ENCODE measurements around the gene RAB11FIP4.
A peak's percentile ranks its signal among the peaks of the same experiment; 100 is the strongest.

The RAB11FIP4 gene

DNA sequence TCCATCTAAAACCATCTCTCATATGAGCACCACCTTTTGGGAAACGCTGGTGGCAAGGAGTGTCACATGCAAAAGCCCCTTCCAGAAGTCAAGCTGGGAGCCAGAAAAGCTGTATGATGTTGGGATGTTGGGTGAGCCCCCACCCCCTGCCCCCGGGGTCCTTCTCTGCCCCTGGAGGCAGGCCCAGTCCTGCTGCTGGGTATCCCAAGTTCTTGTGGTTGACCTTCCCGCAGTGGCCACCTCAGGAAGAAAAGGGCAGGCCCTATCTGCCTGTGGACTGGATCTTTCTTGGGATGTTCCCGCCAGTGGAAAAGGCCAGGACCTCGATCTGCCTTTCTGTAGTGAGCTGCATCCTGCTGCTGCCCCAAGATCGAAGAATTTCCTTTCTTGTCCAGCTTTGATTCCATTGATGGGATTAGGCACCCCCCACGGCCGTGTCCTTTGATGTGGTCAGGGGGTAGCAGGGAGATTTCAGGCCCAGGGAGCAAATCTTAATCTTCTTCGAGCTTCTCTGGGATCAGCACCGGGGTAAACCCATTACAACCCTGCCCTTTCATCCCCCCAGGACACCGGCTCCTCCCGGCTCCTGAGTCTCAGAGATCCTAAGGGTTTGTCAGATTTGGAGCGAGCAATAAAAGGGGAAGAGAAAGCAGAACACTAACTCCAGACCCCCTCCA is 165.6 kb downstream of the RAB11FIP4 start:
- no peak for DNase-seq

DNA sequence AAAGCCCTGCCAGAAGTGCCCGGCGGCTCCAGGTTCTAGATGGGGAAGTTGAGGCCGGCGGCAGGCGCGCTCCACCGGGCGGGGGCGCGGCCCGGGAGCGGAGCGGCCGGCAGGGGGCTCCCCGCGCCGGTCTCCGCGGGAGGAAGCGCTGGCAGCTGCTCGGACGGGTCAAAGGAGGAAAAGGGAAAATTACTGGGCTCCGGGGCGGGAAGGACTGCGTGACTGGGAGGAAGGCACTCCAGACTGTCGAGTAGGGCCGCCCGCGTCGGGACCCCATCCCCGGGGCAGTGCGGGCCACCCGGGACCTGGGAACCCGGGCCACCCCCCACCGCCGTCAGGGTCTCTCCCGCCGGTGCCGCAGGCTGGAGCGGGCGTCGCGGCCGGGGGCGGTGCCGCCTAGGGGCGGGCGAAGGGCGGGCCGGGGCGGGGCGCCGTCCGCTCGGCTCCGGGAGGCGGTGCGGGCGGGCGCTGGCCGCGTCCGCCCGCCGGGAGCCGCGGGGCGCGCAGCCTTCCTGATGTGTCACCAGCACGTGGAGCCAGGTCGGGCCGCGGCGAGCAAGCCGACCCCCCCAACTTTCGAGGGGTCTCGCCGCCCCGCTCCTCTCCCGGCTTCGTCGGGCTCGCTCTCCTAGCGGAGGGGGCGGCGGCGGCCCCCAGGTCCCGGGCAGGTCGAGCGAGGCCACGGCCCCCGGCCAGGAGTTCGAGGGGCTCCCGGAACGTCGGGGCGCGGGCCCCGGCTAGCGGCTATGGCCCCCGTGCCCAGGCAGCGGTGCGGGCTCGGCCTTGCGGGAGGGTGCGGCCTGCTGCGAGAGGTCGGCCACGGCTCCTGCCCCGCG is 167.5 kb downstream of the RAB11FIP4 start:
- DNase-seq: peak; percentile 44

DNA sequence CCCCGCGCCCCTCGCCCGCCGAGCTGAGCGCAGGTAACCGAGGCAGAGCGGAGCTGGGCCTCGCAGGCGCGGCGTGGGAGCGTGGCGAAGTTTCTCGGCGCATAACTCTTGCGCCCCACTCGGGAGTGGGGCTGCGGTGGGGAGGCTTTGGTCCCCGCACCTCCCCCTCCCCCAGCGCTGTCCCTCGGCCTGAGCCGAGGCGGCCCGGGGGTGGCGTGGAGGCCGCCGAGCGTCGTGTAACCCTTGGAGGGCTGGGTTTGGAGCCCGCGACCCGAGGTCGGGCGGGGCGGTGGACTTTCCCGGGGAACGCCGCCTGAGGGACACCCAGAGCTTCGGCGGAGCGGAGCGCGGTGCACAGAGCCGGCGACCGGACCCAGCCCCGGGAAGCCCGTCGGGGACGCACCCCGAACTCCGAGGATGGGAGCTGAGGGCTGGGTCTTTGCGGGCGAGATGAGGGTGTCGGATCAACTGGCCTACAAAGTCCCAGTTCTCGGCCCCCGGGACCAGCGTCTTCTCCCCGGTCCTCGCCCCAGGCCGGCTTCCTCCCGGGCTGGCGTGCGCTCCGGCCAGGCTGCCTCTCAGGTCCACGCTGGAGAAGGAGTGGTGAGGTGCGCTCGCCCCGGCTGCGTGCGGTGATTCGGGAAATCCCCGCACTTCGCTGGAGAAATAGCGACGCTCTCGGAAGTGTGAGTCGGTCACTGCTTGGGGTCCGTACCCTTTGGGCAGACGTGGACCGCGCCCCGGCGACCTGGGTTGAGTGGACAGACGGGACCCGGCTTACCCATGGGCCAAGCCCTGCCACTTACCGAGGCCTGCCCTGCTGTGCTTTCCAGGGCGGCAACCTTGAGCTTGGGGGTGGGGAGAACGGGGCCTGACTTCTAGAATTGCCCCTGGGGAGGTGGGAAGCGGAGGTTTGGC is 168.4 kb downstream of the RAB11FIP4 start:
- no peak for DNase-seq

DNA sequence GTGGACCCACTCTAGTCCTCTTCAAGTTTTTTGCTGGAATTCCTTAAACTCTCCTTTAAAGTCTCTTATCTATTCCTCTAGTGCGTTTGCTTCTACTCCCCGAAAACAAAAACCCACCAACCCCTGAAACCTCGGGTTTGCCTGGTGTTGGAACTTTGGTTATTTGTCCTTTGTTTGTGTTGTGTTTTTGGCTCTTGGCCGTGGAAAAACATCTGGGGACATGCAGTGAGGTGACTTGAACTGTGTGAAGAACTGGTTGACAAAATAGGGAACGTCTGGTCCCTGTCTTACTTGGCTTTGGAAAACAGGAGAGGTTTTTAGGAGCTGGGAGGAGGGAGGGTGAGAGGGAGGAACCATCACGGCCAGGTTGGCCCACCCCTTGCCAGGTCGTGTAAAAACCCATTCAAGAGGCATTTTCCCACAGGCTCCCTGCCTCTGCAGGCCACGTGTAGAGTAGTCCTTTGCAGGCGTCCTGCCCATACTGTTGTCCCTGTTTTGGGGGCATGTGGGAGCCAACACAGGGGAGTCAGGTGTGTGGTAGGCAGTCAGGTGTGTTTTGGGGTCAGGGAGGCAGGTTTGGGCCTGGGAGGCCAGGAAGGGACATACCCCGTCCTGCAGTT is 169.3 kb downstream of the RAB11FIP4 start:
- DNase-seq: no peak

DNA sequence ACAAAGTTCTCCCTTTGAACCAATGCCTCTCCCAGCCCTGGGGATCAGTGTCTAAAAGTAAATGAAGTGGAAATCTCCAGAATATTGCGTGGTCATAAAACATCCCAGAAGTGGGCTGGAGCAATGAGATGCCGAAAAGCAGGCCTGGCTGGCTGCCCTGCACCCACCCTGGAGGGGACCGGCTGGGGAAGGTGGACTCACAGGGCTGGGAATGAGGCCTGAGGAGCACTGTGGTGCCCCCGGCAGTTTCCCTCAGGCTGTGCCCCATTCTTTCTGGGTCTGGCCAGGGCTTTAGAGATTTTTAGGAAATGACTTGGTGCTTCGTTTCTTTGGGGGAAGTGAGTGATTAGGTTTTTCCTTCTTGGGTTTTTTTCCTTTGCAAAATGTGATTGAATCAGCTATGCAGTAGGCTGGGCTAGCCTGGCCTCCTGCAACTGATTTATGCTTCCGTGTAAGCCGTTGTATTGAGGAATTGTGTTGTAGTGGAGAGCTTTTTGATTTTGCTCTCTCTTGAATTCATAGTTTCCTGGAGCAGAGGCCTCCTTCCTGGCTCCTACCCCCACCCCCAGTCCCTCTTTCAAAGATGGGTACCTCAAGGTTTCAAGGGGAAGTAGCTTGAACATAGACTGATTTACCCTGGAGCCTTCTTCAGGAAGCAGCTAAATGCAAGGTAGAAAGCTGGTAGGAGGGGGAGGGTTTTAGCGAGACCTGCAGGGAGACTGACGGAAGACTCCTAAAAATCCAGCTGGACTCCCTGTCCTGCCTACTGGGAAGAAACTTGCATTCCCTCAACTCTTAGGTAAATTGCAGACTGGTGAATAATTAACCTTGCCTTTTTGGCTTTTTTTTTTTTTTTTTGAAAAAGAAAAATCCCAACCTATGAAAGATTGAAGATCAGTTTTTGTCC is 170.2 kb downstream of the RAB11FIP4 start:
- DNase-seq: no peak

DNA sequence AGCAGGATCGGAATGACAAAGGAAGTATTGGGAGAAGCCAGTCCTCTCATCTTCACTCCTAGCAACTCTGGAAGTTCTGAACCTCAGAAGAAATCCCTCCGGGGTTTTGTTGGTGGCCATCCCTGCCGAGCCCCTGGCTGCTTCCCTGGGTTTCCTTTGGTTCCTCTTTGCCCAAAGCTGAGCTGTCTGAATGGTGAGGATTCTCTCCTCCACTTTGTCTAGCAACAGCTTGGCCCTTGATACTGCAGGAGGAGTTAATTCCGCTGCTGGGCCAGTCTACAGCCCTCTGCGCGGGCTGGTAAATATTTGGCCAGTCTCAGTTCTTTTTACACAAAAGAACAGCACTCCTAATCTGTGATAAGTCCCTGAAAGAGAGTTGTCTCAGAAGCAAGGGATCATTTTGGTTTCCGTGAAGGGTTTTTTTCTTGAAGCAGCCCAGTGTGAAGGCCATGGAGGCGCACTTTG is 170.9 kb downstream of the RAB11FIP4 start:
- no peak for DNase-seq

DNA sequence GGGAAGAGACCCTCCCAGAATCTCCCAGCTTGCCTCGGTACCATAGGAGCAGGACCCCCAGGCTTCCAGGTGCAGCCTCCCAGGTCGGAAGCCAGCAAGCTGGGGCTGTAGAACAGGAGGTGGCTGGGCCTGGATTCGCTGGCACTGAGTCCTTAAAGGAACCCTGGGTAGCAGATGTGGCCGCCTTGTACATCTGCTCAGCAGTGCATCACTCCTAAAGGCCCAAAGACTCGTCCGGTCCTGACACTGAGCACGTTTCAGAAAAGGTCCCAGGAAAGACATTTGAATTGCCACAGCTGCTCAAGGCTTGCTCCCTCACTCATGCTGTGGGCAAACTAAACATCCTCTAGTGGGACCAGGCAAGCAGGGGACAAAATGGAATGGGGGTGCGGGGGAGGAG is 172.8 kb downstream of the RAB11FIP4 start:
- no peak for DNase-seq

DNA sequence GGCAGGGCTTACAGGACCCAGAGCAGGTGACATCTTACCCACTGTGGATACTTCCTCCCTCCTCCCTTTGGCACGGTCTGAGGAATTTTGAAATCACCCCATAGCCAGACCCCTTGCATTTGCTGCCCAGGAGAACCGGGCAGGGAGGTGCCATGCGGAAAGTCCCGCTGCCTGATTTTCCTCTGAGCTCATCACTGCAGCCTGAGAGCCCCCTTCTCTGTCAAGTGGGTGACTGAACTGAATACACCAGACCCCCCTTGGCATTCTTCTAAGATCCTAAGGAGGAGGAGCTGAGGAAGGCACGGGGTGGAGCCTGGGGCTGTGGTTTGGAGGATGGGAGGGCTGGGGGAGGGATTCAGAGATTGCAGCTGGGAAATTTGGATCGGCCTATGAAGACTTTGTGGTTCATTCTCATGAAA is 173.4 kb downstream of the RAB11FIP4 start:
- no peak for DNase-seq

DNA sequence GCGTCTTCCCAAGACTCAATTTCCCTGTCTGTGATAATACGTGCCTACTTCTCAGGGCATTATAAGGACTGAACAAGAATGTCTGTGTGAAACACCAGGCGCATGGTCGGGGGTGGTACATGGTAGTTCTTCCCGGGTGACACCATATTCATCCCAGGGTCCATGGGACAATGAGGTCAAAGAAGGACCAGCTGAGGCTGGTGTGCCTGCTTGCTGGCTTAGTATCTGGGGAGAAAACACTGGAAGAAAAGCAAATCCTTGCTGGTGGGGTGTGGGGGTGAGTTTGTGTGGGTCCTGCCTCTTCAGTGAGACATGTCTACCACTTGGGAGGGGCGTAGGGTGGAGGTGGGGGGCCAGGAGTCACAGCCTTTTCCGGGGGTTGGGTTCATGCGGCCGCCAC is 174.2 kb downstream of the RAB11FIP4 start:
- DNase-seq: no peak

DNA sequence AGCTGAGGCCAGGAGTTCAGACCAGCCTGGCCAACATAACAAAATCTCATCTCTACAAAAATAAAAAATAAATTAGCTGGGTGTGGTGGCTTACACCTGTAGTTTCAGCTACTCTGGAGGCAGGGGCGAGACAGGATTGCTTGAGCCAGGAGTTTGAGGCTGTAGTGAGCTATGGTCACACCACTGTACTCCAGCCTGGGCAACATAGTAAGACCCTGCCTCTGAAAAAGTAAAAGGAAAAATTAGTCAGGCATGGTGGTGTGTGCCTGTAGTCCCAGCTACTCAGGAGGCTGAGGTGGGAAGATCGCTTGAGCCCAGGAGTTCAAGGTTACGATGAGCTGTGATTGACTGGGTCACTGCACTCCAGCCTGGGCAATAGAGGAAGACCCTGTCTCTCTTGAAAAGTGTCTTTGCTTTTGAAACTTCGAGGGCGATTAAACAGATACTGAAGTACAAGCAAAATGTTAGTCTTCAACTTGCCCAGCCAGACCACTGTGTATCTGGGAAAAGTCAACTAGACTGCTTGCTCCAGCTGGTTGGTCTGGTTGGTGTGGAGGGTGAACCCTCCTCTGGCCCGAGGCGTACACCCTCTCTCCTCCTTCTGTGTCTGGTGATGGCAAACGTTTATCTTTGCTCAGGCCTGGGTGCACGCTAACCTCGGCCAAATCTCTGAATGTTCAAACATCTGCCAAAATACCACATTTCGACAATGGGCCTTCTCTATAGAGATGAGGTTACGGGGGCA is 174.9 kb downstream of the RAB11FIP4 start:
- no peak for DNase-seq

DNA sequence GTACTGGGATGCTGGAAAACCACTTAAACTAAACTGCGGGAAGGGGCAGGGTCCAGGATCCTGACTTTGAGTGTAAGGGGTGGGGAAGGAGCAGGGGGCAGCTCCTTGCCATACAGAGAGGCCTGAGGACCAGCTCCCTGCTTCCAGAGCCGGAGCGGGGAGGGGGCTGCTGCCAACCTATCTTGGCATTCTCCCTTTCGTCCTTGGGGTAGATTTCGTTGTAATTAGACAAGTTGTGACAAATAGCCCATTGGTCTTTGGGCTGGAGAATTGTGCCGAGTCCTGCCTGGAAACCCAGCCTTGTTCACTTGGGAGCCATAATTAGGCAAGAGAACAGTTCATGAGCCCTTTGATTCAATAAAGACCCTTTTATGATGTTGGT is 175.5 kb downstream of the RAB11FIP4 start:
- DNase-seq: no peak

DNA sequence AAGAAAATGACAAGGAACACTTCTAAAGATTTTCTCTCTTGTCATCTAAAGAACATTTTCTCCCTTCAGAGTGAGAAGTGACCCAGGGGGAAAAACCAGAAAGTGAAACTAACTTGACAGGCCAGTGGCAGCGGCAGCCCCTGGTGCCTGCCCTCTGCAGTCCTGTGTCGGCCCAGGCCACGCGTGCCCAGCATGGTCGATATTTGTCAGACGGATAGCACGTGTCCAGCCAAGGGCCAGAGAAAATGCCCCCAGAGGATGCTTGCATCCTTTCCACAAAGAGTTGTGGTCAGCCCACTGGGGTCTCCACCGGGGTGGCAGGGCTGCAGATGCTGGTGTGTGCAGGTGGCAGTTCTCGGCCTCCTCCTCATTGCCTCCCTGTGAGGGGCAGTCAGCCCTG is 176.6 kb downstream of the RAB11FIP4 start:
- no peak for DNase-seq

DNA sequence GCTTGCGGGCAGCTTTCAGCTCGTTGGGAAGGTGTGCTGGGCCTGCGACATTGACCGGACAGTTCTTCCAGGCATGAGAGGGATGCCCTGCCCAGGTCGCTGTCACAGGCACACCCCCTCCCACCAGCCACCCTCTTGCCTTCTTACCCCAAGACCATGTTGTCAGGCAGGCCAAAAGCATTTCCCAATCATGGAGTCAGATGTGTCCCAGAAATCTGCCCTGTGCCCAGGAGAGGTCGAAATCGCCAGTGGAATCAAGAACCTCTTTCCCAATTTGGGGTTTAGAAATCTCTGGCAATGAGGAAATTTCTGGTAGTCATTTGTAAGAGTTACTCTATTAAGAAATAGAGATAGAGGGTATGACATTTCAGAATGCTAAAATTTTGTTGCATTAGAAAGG is 177.1 kb downstream of the RAB11FIP4 start:
- DNase-seq: no peak

DNA sequence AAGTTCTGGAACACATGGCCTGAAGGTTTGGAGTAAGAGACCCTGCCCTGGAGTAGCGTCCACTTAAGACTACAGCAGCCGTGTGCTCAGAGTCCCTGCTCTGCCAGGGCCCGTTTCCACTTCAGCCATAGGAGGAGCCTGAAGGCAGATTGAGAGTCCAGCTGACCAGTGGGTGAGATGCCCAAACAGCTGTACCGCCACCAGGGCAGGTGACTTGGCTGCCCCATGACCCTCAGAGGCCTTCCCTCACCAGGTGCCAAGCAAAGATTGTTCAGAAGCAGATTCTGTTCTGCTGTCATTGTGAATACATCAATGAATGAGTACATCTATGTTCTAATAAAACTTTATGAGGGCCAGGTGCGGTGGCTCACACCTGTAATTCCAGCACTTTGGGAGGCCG is 178.8 kb downstream of the RAB11FIP4 start:
- no peak for DNase-seq

DNA sequence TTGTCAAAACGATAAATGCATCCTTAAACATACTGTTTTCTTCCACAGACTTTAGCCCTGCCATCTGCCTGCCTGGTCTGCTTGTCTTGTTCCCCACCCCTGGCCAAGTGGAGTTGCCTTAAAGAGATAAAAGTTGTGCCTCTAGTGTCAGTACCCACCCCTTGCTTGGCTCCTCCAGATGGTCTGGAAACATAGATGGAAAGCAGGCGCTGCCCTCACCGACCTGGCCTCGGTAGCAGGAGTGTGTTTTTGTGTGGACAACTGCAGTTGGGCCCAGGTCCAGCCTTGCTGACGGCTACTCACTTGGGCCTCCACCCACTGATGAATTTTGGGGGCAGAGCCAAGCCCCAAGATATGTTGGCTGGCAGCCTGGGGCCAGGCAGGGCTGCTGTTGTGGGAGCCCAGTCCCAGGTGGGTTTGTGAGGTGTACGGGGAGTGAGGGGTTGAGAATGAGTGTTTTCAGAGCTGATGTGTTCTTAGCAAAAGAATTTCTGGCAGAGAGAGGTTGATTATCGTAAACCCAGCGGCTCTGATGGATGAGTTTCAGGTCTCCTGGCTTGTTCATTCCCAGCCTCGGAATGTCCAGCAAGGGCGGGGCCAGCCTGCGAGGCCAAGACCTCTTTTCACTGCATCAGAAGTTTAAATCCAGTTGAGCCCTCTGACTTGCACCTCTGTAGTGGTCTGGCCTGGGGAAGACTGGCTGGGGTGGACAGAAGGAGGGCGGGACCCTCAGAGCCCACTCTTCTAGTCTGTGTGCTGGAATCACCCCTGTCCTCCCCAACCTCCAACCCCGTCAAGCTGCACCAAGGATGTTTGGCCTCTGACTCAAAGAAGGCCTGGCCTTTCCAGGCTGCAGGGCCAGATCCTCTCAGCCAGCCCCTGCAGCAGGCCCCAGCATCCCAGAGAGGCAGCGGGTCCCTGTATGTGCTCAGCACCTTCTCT is 179.7 kb downstream of the RAB11FIP4 start:
- no peak for DNase-seq

DNA sequence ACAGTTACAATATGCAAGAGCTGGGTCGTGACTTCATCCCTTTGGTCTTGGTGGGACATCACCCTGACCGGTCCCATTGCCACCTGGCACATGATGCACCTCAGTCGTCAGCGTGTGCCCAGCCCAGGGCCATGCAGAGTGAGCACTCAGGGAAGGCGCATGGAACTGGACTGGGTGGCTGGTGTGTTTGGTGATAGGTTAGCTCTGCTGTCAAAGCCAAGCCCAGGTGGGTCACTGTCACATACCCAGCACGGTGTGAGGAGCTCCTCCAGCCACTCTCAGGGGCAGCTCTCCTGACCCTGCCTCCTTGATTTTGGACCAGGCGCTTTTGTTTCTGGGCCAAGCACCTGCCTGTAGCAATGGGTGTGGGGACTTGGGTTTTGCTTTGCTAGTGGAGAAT is 180.9 kb downstream of the RAB11FIP4 start:
- DNase-seq: no peak

DNA sequence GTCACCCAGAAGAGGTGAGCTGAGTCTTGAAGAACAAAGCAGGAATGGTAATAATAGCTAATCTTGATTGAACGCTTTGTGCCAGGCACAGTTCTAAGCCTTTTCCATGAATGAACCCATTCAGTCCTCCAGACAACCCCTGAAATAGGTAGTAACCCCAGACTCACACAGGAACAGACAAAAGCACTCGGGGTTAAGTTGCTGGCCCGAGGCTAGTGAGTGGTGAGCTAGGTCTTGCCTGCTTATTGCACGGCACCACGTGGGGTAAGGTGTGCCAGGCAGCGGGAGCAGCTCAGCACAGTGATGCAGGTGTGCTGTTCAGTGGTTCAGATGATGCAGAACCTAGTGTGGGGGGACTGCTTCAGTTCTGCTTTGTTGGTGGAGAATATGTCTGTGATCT is 181.6 kb downstream of the RAB11FIP4 start:
- no peak for DNase-seq

DNA sequence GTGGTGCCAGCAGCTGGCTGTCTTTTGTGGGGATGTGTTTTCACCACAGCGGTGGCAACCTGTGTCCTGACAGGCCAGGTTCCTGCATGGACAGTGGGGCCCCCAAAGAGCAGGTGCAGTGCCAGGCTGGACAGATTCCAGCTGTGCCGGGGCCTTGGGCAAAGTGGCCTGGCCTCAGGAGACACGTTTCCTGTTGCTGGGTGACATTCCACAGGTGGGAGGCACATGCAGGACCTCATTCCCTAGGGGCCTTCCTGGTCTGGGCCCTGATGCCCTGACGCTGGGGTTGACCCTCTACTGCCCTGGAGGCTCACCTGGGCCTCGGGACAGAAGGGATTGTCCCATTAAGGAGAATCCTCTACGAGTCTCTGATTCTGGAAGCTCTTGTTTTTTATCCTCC is 182.4 kb downstream of the RAB11FIP4 start:
- no peak for DNase-seq

DNA sequence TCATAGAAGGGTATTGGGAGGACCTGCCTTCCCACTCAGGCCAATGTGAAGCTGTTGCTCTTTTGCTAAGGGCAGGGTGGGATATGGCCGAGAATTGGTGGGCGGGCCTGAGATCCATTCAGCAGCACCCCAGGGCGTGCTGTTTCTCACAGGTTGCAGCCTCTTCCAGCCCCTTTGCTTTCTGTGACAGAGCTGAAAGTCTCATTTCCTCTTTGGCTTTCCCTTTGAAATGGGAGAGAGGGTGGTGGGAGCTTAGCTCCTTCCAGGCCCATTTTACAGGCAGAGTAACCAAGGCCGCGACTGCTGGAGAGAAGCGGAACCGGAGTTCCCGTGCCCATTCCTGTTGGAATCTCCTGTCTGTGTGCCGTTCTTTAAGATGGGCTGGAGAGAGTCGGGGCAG is 183.0 kb downstream of the RAB11FIP4 start:
- DNase-seq: no peak

DNA sequence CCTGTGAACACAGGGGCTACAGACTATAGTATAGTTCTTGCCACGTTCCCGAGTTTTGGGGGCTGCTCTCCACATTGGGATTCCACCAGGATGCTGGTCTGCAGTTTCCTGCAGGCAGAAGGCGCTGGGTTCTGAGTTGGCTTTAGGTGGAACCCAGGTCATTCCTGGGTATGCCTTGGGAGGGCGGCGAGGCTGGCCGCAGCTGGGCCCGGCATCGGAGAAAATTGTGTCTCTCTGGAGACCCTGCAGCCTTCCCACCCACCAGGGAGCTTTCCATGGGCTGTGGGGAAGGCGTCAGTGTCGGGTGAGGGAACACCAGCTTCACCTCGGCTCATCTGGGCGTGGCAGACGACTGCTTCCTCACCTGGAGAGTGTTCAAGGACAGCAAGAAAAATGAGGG is 183.6 kb downstream of the RAB11FIP4 start:
- DNase-seq: no peak

Data from activated effector memory CD4-positive, alpha-beta T cell treated with Interleukin-2 at 50 U/mL for 16 hours (primary cell).